Activated B cell treated with CpG ODN at 0.5 μM for 24 hours (primary cell): Measurements from ENCODE around the gene OR5AU1. TPM values are rescaled to one million over a fixed set of nuclear protein-coding genes. Genes with fewer than 3 reads are reported as not detected.

Source experiments
- ATAC-seq: fragments of 200-7000 bp; cut with Tn5 transposase; one replicate; pipeline ENCODE4 v1.10.0; 2021; ENCODE audit warnings: low read depth, mild to moderate bottlenecking, moderate library complexity
- CTCF ChIA-PET: fragments of 350-600 bp; sonication (Branson Sonifier 250); formaldehyde crosslinking; loops from one replicate; lab custom pipeline; 2021; ENCODE audit warnings: antibody characterized with exemption; lab: Charles Lee
- POLR2A ChIA-PET: fragments of 350-600 bp; sonication (Branson Sonifier 250); formaldehyde crosslinking; loops from one replicate; lab custom pipeline; 2021; ENCODE audit warnings: antibody characterized with exemption; lab: Charles Lee
- DNase-seq: peaks from one replicate; pipeline ENCODE4 v3.0.0; 2022
- H3K27ac Mint-ChIP-seq: one replicate; pipeline ENCODE4 v1.8.0; 2020; ENCODE audit warnings: mixed read lengths
- H3K27me3 Mint-ChIP-seq: one replicate; pipeline ENCODE4 v1.8.0; 2021; ENCODE audit warnings: mixed read lengths
- H3K36me3 Mint-ChIP-seq: one replicate; pipeline ENCODE4 v1.8.0; 2021; ENCODE audit warnings: low read depth, mixed read lengths
- H3K4me1 Mint-ChIP-seq: one replicate; pipeline ENCODE4 v1.8.0; 2021; ENCODE audit warnings: mixed read lengths
- H3K4me3 Mint-ChIP-seq: one replicate; pipeline ENCODE4 v1.8.0; 2020; ENCODE audit warnings: mild to moderate bottlenecking, mixed read lengths
- H3K9me3 Mint-ChIP-seq: one replicate; pipeline ENCODE4 v1.8.0; 2020; ENCODE audit warnings: mixed read lengths
- intact Hi-C: fragments of 100-400 bp; cut with micrococcal nuclease; formaldehyde crosslinking; loops from one replicate; pipeline ENCODE4 v1.15.1; 2024
- total RNA-seq: library from RNA; stranded (reverse); gene quantifications from 2 replicates; pipeline ENCODE4 v1.2.3, GENCODE V29; 2022
- TF ChIP-seq, protein P1 (sequence below): fragments of 200-600 bp; IDR thresholded peaks from one replicate; pipeline ENCODE4 v1.8.0; 2022; ENCODE audit warnings: antibody characterized with exemption, mild to moderate bottlenecking

The OR5AU1 gene
- total RNA-seq, 1 donor from 2014 or later, result not detected

GRCh38 chr14:21118933-21119332 is 36.9 kb downstream of the OR5AU1 start:
- ChIA-PET POLR2A (no interaction called here), CTCF (no interaction called here)
- no peaks in the 10 kb centered on the region for H3K9me3 Mint-ChIP-seq
- DNase-seq, result no peak
- H3K4me3 Mint-ChIP-seq, result no peak overlapping the region
- H3K36me3 Mint-ChIP-seq, result no peaks in the 10 kb centered on the region
- peaks cover 25% of the 10 kb centered on the region for H3K27me3 Mint-ChIP-seq
- intact Hi-C loops, result no loop called here
- H3K4me1 Mint-ChIP-seq, result no peaks in the 10 kb centered on the region
- TF ChIP-seq, protein P1, sequence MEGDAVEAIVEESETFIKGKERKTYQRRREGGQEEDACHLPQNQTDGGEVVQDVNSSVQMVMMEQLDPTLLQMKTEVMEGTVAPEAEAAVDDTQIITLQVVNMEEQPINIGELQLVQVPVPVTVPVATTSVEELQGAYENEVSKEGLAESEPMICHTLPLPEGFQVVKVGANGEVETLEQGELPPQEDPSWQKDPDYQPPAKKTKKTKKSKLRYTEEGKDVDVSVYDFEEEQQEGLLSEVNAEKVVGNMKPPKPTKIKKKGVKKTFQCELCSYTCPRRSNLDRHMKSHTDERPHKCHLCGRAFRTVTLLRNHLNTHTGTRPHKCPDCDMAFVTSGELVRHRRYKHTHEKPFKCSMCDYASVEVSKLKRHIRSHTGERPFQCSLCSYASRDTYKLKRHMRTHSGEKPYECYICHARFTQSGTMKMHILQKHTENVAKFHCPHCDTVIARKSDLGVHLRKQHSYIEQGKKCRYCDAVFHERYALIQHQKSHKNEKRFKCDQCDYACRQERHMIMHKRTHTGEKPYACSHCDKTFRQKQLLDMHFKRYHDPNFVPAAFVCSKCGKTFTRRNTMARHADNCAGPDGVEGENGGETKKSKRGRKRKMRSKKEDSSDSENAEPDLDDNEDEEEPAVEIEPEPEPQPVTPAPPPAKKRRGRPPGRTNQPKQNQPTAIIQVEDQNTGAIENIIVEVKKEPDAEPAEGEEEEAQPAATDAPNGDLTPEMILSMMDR, result no peak
- no peak overlapping the region for H3K27ac Mint-ChIP-seq
- no peak for ATAC-seq

- H3K27me3 Mint-ChIP-seq, result peaks cover 3% of the 10 kb centered on the region
- H3K4me1 Mint-ChIP-seq, result no peaks in the 10 kb centered on the region
- no peak overlapping the region for H3K27ac Mint-ChIP-seq
- no peak overlapping the region for H3K4me3 Mint-ChIP-seq
- TF ChIP-seq, protein P1, result no peak
- no peaks in the 10 kb centered on the region for H3K36me3 Mint-ChIP-seq
- CTCF ChIA-PET, result interaction anchor here (14.7 kb wide), 1 partner anchor 98 kb away, joined by 257 read pairs; no protein-coding TSS in a partner anchor
- DNase-seq (no peak), ATAC-seq (no peak)
- POLR2A ChIA-PET, result no interaction called here
- no peaks in the 10 kb centered on the region for H3K9me3 Mint-ChIP-seq
- intact Hi-C loops, result no loop called here
Measured at GRCh38 chr14:21113369-21113768, 42.5 kb downstream of the OR5AU1 start.

DNA sequence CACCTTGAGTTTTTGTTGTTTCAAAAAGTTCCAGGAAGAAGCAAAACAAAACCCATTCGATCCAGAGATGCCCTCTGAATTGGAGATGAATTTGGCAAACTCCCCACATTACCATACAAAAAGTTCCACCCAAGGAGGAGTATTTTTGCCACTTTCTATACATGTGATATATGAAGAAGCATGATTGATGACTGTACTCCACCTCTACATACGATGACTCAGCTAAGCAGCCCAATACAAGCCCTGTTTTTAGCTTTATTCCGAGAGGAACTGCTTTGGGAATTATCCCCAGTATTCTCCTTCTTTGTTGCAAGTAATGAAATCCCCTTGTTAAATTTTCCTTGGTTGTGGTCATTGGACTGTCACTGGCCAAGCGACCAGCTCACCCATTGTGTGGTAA is 43.6 kb downstream of the OR5AU1 start:
- CTCF ChIA-PET, result interaction anchor here (14.7 kb wide), 1 partner anchor 97 kb away, joined by 257 read pairs; no protein-coding TSS in a partner anchor
- H3K27me3 Mint-ChIP-seq, result no peaks in the 10 kb centered on the region
- POLR2A ChIA-PET, result no interaction called here
- no peak overlapping the region for H3K27ac Mint-ChIP-seq
- no peaks in the 10 kb centered on the region for H3K4me1 Mint-ChIP-seq
- ATAC-seq (no peak), DNase-seq (no peak)
- H3K4me3 Mint-ChIP-seq, result no peak overlapping the region
- TF ChIP-seq, protein P1, result no peak
- H3K9me3 Mint-ChIP-seq, result no peaks in the 10 kb centered on the region
- intact Hi-C loops, result no loop called here
- no peaks in the 10 kb centered on the region for H3K36me3 Mint-ChIP-seq

GRCh38 chr14:21109377-21110138 is 46.3 kb downstream of the OR5AU1 start:
- TF ChIP-seq, protein P1, result no peak
- no peak for ATAC-seq
- CTCF ChIA-PET, result interaction anchor here (0.9 to 14.7 kb wide), 4 partner anchors 14 to 94 kb away, joined by 3 to 257 read pairs (median 74); no protein-coding TSS in a partner anchor
- POLR2A ChIA-PET, result no interaction called here
- intact Hi-C loops, result loop anchor here (10.0 kb wide), 3 partner anchors 155 to 655 kb away; partner anchors contain the start of genes APEX1, HNRNPC, OSGEP and RNASE6
- Mint-ChIP-seq H3K4me1 (peaks cover 9% of the 10 kb centered on the region), H3K27ac (no peak overlapping the region), H3K36me3 (no peaks in the 10 kb centered on the region), H3K4me3 (no peak overlapping the region), H3K9me3 (no peaks in the 10 kb centered on the region), H3K27me3 (no peaks in the 10 kb centered on the region)
- DNase-seq, result no peak

DNA sequence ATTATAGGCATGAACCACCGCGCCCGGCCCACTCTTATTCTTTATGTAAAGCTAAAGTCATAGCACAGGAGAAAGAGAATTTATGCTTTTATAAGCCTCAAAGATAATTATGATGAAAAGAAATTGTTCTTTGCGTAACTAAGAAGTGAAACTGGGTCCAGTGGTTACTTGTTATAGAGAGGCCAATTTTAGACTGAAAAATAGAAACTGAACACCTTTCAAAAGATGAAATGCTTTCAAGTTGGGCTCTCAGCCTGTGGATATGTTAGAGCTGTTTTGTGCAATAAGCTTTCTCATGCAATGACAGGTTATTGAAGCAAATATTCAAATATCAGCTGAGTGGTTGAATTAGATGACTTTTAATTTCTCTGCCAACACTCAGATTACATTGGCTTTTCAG is 47.1 kb downstream of the OR5AU1 start:
- DNase-seq, result no peak

More for the DNA sequence above, 47.1 kb downstream of the OR5AU1 start:
- Mint-ChIP-seq H3K27ac (no peak overlapping the region), H3K27me3 (no peaks in the 10 kb centered on the region), H3K36me3 (no peaks in the 10 kb centered on the region), H3K4me3 (no peak overlapping the region), H3K4me1 (peaks cover 11% of the 10 kb centered on the region), H3K9me3 (no peaks in the 10 kb centered on the region)
- intact Hi-C loops, result loop anchor here (10.0 kb wide), 3 partner anchors 156 to 654 kb away; partner anchors contain the start of genes APEX1, HNRNPC, OSGEP and RNASE6
- TF ChIP-seq, protein P1, result no peak
- no peak for ATAC-seq
- POLR2A ChIA-PET, result no interaction called here
- CTCF ChIA-PET, result interaction anchor here (0.9 to 14.7 kb wide), 4 partner anchors 8 to 93 kb away, joined by 3 to 257 read pairs (median 74); no protein-coding TSS in a partner anchor
